ENCODE data around the gene DENND4A. TPM values are rescaled to one million over a fixed set of nuclear protein-coding genes. Genes with fewer than 3 reads are reported as not detected.

The DENND4A gene
- total RNA-seq, 4 donors from 2014 or later, result 16.6 to 70.1 (median 24.5) TPM

GRCh38 chr15:65651831-65652749, 140.0 kb downstream of the DENND4A start:
- Histone ChIP-seq H3K27me3 (no peaks in the 10 kb centered on the region), H3K9me3 (no peaks in the 10 kb centered on the region), H3K4me1 (no peaks in the 10 kb centered on the region), H3K27ac (no peak overlapping the region), H3K4me3 (no peak overlapping the region), H3K36me3 (no peaks in the 10 kb centered on the region)
- no peak for DNase-seq
- TF ChIP-seq POLR2A (IDR thresholded peaks at IDR 0.05) (no peak), CTCF (IDR thresholded peaks at IDR 0.05) (no peak)

GRCh38 chr15:65651042-65651322, 141.1 kb downstream of the DENND4A start:
- Histone ChIP-seq H3K27me3 (no peaks in the 10 kb centered on the region), H3K4me1 (no peaks in the 10 kb centered on the region), H3K27ac (no peak overlapping the region), H3K4me3 (no peak overlapping the region), H3K36me3 (no peaks in the 10 kb centered on the region), H3K9me3 (no peaks in the 10 kb centered on the region)
- TF ChIP-seq CTCF (IDR thresholded peaks at IDR 0.05) (no peak), POLR2A (IDR thresholded peaks at IDR 0.05) (no peak)
- DNase-seq, result no peak

DNA sequence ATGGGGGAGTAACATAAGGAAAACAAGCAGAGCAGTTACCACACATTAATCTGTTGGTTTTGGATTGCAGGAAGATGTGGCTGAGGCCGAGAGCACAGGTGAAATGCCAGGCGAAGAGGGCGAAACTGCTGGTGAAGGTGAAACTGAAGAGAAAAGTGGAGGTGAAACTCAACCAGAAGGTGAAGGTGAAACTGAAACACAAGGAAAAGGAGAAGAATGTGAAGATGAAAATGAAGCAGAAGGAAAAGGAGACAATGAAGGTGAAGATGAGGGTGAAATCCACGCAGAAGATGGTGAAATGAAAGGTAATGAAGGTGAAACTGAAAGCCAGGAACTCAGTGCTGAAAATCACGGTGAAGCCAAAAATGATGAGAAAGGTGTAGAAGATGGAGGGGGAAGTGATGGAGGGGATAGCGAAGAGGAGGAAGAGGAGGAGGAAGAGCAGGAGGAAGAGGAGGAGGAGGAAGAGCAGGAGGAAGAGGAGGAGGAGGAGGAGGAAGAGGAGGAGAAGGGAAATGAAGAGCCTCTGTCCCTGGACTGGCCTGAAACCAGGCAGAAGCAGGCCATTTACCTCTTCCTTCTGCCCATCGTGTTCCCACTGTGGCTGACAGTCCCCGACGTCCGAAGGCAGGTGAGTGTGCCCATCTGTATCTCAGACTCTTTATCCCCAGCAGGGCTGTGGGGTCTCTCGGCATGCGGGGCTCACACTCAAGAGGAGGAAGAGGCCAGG, 141.6 kb downstream of the DENND4A start:
- Histone ChIP-seq H3K27ac (no peak overlapping the region), H3K36me3 (no peaks in the 10 kb centered on the region), H3K27me3 (no peaks in the 10 kb centered on the region), H3K9me3 (no peaks in the 10 kb centered on the region), H3K4me3 (no peak overlapping the region), H3K4me1 (no peaks in the 10 kb centered on the region)
- DNase-seq, result no peak
- TF ChIP-seq POLR2A (IDR thresholded peaks at IDR 0.05), result no peak
- no peak for TF ChIP-seq CTCF (IDR thresholded peaks at IDR 0.05)

DNA sequence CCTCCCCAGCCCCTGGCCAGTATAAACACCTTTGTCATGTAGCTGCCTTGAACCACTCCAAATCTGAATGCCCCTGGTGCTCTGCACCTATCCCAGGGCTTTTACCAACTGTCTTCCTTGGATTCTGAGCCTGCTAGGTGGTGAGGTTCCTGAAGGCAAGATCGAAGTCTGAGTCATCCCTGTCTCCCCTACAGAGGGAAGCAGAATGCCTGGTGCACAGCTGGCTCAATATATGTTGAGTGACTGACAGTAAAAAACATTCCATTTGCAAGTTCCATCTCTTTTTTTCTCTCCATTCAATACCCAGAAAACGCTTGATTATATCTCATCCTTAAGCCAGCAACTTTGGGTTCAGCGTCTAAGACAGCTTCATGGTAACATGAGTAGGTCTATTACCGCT, 145.6 kb downstream of the DENND4A start:
- Histone ChIP-seq H3K9me3 (no peaks in the 10 kb centered on the region), H3K27ac (no peak overlapping the region), H3K36me3 (no peaks in the 10 kb centered on the region), H3K4me3 (no peak overlapping the region), H3K4me1 (no peaks in the 10 kb centered on the region), H3K27me3 (no peaks in the 10 kb centered on the region)
- no peak for DNase-seq
- TF ChIP-seq CTCF (IDR thresholded peaks at IDR 0.05) (no peak), POLR2A (IDR thresholded peaks at IDR 0.05) (no peak)

- Histone ChIP-seq H3K4me1 (no peaks in the 10 kb centered on the region), H3K4me3 (no peak overlapping the region), H3K36me3 (no peaks in the 10 kb centered on the region), H3K27ac (no peak overlapping the region), H3K9me3 (no peaks in the 10 kb centered on the region), H3K27me3 (no peaks in the 10 kb centered on the region)
- TF ChIP-seq POLR2A (IDR thresholded peaks at IDR 0.05) (no peak), CTCF (IDR thresholded peaks at IDR 0.05) (no peak)
- DNase-seq, result no peak
These were observed 146.7 kb downstream of the DENND4A start for GRCh38 chr15:65645392-65645791.
